ENCODE results near the gene CALU. TPM values are rescaled to one million over a fixed set of nuclear protein-coding genes. Genes with fewer than 3 reads are reported as not detected.

Gene CALU
- total RNA-seq, 6 donors from 2014 or later = 25.1 to 113 (median 76.6) TPM

- Histone ChIP-seq H3K27me3 (peaks cover 0 to 22% (median 3%) of the 10 kb centered on the region in 4 donors), H3K9me3 (no peaks in the 10 kb centered on the region), H3K4me3 (no peak overlapping the region), H3K27ac (no peak overlapping the region), H3K4me1 (peaks cover 0 to 9% (median 7%) of the 10 kb centered on the region in 4 donors), H3K36me3 (no peaks in the 10 kb centered on the region)
- WGBS, 2 donors = 27 to 31% methylated on average over 2 of the region's 2 CpGs
- no peak for ATAC-seq (ENCODE audit: low FRiP score in 2 of 2)
- DNase-seq = no peak
- TF ChIP-seq POLR2AphosphoS5 (IDR thresholded peaks at IDR 0.05) = no peak
- TF ChIP-seq EP300 (IDR thresholded peaks at IDR 0.05) = no peak
- no peak for TF ChIP-seq POLR2A (IDR thresholded peaks at IDR 0.05)
- TF ChIP-seq, protein P1, sequence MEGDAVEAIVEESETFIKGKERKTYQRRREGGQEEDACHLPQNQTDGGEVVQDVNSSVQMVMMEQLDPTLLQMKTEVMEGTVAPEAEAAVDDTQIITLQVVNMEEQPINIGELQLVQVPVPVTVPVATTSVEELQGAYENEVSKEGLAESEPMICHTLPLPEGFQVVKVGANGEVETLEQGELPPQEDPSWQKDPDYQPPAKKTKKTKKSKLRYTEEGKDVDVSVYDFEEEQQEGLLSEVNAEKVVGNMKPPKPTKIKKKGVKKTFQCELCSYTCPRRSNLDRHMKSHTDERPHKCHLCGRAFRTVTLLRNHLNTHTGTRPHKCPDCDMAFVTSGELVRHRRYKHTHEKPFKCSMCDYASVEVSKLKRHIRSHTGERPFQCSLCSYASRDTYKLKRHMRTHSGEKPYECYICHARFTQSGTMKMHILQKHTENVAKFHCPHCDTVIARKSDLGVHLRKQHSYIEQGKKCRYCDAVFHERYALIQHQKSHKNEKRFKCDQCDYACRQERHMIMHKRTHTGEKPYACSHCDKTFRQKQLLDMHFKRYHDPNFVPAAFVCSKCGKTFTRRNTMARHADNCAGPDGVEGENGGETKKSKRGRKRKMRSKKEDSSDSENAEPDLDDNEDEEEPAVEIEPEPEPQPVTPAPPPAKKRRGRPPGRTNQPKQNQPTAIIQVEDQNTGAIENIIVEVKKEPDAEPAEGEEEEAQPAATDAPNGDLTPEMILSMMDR (IDR thresholded peaks at IDR 0.05) = no peak
Observed at GRCh38 chr7:128694738-128695137, 44.4 kb upstream of the CALU start.

DNA sequence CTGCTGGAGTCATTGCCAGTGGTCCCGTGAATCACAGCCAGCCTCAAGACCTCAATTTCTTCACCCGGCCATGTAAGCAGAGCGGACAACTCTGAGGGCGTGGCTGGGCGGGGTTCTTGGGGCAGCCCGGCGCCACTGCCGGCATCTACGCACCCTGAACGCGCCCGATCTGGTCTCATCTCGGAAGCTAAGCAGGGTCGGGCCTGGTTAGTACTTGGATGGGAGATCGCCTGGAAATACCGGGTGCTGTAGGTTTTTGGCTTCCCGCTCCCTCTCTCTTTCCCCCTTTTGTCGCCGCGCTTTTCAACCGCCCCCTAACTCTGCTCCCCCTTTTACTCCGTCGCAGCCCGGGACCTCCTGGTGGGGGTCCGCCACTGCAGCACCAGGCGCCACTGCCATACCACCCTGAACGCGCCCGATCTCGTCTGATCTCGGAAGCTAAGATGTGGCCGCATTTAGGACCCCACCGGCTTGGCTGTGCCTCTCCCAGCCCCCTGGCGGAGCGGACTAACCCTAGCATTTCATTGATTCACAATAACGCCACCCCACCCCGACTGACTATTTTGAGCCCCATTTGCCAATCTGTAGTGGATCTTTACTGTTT, 41.8 kb upstream of the CALU start:
- Histone ChIP-seq H3K36me3 (no peaks in the 10 kb centered on the region), H3K4me3 (peak overlapping the region in 3 of 4 donors; percentile 2 to 37 (median 26)), H3K27ac (no peak overlapping the region), H3K9me3 (no peaks in the 10 kb centered on the region), H3K4me1 (peaks cover 0 to 9% (median 7%) of the 10 kb centered on the region in 4 donors), H3K27me3 (peaks cover 0 to 22% (median 3%) of the 10 kb centered on the region in 4 donors)
- TF ChIP-seq EP300 (IDR thresholded peaks at IDR 0.05) = no peak
- TF ChIP-seq POLR2AphosphoS5 (IDR thresholded peaks at IDR 0.05) = no peak
- no peak for TF ChIP-seq POLR2A (IDR thresholded peaks at IDR 0.05)
- TF ChIP-seq, protein P1 (IDR thresholded peaks at IDR 0.05) = no peak
- WGBS, 2 donors = 4 to 6% methylated on average over 36 to 37 of the region's 37 CpGs
- DNase-seq (peak; percentile 63 to 82), ATAC-seq (ENCODE audit: low FRiP score in 2 of 2) (peak; percentile 67 to 83)

- WGBS, 2 donors = 70 to 85% methylated on average over 3 of the region's 3 CpGs
- no peaks in the 10 kb centered on the region for H3K36me3 ChIP-seq
- H3K4me1 ChIP-seq = peaks cover 0 to 9% (median 7%) of the 10 kb centered on the region in 4 donors
- H3K4me3 ChIP-seq = no peak overlapping the region
- H3K27me3 ChIP-seq = peaks cover 0 to 22% (median 3%) of the 10 kb centered on the region in 4 donors
- H3K9me3 ChIP-seq = no peaks in the 10 kb centered on the region
- no peak overlapping the region for H3K27ac ChIP-seq
- ATAC-seq (ENCODE audit: low FRiP score in 2 of 2) (no peak), DNase-seq (no peak)
- TF ChIP-seq, protein P1 (IDR thresholded peaks at IDR 0.05) = no peak
- TF ChIP-seq EP300 (IDR thresholded peaks at IDR 0.05) = no peak
- TF ChIP-seq POLR2AphosphoS5 (IDR thresholded peaks at IDR 0.05) = no peak
- no peak for TF ChIP-seq POLR2A (IDR thresholded peaks at IDR 0.05)
Observed at GRCh38 chr7:128699196-128699712, 39.9 kb upstream of the CALU start.

GRCh38 chr7:128699895-128700294, 39.3 kb upstream of the CALU start:
- Histone ChIP-seq H3K36me3 (no peaks in the 10 kb centered on the region), H3K4me1 (peaks cover 0 to 9% (median 7%) of the 10 kb centered on the region in 4 donors), H3K27me3 (peaks cover 0 to 22% (median 3%) of the 10 kb centered on the region in 4 donors), H3K4me3 (no peak overlapping the region), H3K27ac (no peak overlapping the region), H3K9me3 (no peaks in the 10 kb centered on the region)
- no peak for TF ChIP-seq POLR2A (IDR thresholded peaks at IDR 0.05)
- TF ChIP-seq, protein P1 (IDR thresholded peaks at IDR 0.05) = no peak
- no peak for ATAC-seq (ENCODE audit: low FRiP score in 2 of 2)
- WGBS, 2 donors = 76 to 93% methylated on average over 1 of the region's 1 CpG
- DNase-seq = no peak
